ENCODE data around the gene DMD.

DNA sequence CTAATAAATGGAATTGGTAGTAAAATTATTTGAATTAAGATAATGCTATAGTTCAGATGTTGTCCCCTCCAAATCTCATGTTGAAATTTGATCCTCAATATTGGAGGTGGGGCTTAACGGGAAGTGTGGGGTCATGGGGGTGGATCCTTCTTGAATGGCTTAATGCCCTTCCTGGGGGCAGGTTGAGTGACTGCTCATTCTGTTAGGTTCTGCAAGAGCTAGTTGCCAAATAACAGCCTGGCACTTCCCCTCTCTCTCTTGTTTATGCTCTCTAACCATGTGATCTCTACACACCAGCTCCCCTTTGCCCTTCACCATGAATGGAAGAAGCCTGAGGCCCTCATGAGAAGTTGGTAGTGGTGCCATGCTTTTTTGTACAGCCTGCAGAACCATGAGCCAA, 1414.7 kb downstream of the DMD start:
- TF ChIP-seq, protein P1, sequence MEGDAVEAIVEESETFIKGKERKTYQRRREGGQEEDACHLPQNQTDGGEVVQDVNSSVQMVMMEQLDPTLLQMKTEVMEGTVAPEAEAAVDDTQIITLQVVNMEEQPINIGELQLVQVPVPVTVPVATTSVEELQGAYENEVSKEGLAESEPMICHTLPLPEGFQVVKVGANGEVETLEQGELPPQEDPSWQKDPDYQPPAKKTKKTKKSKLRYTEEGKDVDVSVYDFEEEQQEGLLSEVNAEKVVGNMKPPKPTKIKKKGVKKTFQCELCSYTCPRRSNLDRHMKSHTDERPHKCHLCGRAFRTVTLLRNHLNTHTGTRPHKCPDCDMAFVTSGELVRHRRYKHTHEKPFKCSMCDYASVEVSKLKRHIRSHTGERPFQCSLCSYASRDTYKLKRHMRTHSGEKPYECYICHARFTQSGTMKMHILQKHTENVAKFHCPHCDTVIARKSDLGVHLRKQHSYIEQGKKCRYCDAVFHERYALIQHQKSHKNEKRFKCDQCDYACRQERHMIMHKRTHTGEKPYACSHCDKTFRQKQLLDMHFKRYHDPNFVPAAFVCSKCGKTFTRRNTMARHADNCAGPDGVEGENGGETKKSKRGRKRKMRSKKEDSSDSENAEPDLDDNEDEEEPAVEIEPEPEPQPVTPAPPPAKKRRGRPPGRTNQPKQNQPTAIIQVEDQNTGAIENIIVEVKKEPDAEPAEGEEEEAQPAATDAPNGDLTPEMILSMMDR (IDR thresholded peaks at IDR 0.05), result no peak
- TF ChIP-seq EP300 (IDR thresholded peaks at IDR 0.05) (no peak), POLR2A (IDR thresholded peaks at IDR 0.05) (no peak)

All from ovary (tissue), 3 donors.